Glomerular visceral epithelial cell (primary cell): ENCODE results near the gene KIF19.
"Not testable (repeated sequence)": the region's sequence is repeated elsewhere in the genome, so short reads cannot be mapped to it uniquely, and the experiment has no call there.

Source experiments
- DNase-seq: peaks from one replicate; pipeline ENCODE4 v3.0.0-alpha.2; 2016; ENCODE audit errors: extremely low spot score

The KIF19 gene

GRCh38 chr17:74325743-74326379, at the start of gene KIF19:
KIF19 (plus strand) TSS chr17:74326226; CDS start chr17:74326350, 124 bp downstream.
- no peak for DNase-seq

GRCh38 chr17:74276541-74277009, 49.5 kb upstream of the KIF19 start:
- no peak for DNase-seq

- no peak for DNase-seq
Observed at GRCh38 chr17:74277935-74278334, 48.1 kb upstream of the KIF19 start.

GRCh38 chr17:74279617-74280016, 46.4 kb upstream of the KIF19 start:
- not testable (repeated sequence) for DNase-seq

GRCh38 chr17:74280093-74280513, 45.9 kb upstream of the KIF19 start:
- no peak for DNase-seq

- DNase-seq, result no peak
Observed at GRCh38 chr17:74281799-74282198, 44.2 kb upstream of the KIF19 start.

GRCh38 chr17:74282274-74282586, 43.8 kb upstream of the KIF19 start:
- DNase-seq, result not testable (repeated sequence)

GRCh38 chr17:74282587-74283370, 43.2 kb upstream of the KIF19 start:
- no peak for DNase-seq

GRCh38 chr17:74283371-74283673, 42.7 kb upstream of the KIF19 start:
- no peak for DNase-seq

GRCh38 chr17:74287031-74287602, 38.9 kb upstream of the KIF19 start:
- DNase-seq, result no peak

- DNase-seq, result no peak
Observed at GRCh38 chr17:74288785-74289184, 37.2 kb upstream of the KIF19 start.

- no peak for DNase-seq
Observed at GRCh38 chr17:74289688-74290087, 36.3 kb upstream of the KIF19 start.

GRCh38 chr17:74290340-74290739, 35.7 kb upstream of the KIF19 start:
- DNase-seq, result no peak

- no peak for DNase-seq
Observed at GRCh38 chr17:74292495-74292894, 33.5 kb upstream of the KIF19 start.

- peak; percentile 47 for DNase-seq
Observed at GRCh38 chr17:74295625-74296547, 30.1 kb upstream of the KIF19 start.

- DNase-seq, result peak; percentile 47
Observed at GRCh38 chr17:74296548-74296936, 29.5 kb upstream of the KIF19 start.

GRCh38 chr17:74297941-74298340, 28.1 kb upstream of the KIF19 start:
- peak; percentile 24 for DNase-seq

GRCh38 chr17:74298778-74299177, 27.2 kb upstream of the KIF19 start:
- no peak for DNase-seq

GRCh38 chr17:74299226-74300009, 26.6 kb upstream of the KIF19 start:
- no peak for DNase-seq

- peak; percentile 9 for DNase-seq
Observed at GRCh38 chr17:74303305-74303704, 22.7 kb upstream of the KIF19 start.

- no peak for DNase-seq
Observed at GRCh38 chr17:74304184-74304583, 21.8 kb upstream of the KIF19 start.
